D721Med (cell line): ENCODE data around the gene APPL2.

Experiments used
- DNase-seq: peaks from one replicate; pipeline ENCODE4 v3.0.0; 2011; ENCODE audit warnings: low spot score; ENCODE audit not compliant: insufficient read length
- FAIRE-seq: peaks from 2 replicates; lab custom pipeline; 2011; peaks lifted over from hg19 to GRCh38; lab: Jason Lieb, UNC
- CTCF ChIP-seq: IDR thresholded peaks from 2 replicates; pipeline ENCODE4 v1.5.1; 2012; ENCODE audit warnings: mild to moderate bottlenecking, control low read depth; ENCODE audit not compliant: insufficient read depth; ENCODE audit errors: missing control alignments

Gene APPL2

GRCh38 chr12:105237666-105238065 is 1.7 kb upstream of the APPL2 start:
- TF ChIP-seq CTCF: no peak
- no peak for FAIRE-seq
- no peak for DNase-seq

GRCh38 chr12:105235281-105235731 is 668 bp downstream of the APPL2 start:
- no peak for TF ChIP-seq CTCF
- FAIRE-seq (no peak), DNase-seq (no peak)

GRCh38 chr12:105234197-105234596 is 1.8 kb downstream of the APPL2 start:
- TF ChIP-seq CTCF: no peak
- DNase-seq: no peak
- no peak for FAIRE-seq

GRCh38 chr12:105233041-105233905 is 2.7 kb downstream of the APPL2 start:
- TF ChIP-seq CTCF: no peak
- FAIRE-seq (no peak), DNase-seq (no peak)

- no peak for DNase-seq
- FAIRE-seq: no peak
- no peak for TF ChIP-seq CTCF
Observed at GRCh38 chr12:105231396-105231795, 4.6 kb downstream of the APPL2 start.

- no peak for TF ChIP-seq CTCF
- DNase-seq (no peak), FAIRE-seq (no peak)
Observed at GRCh38 chr12:105229371-105229770, 6.6 kb downstream of the APPL2 start.

GRCh38 chr12:105228966-105229365 is 7.0 kb downstream of the APPL2 start:
- DNase-seq (no peak), FAIRE-seq (no peak)
- TF ChIP-seq CTCF: no peak
